HG02571 (cell line): ENCODE measurements around the gene ZBTB21.
"Not testable (repeated sequence)": the region's sequence is repeated elsewhere in the genome, so short reads cannot be mapped to it uniquely, and the experiment has no call there.

ENCODE experiments used
- ATAC-seq: cut with Tn5 transposase; IDR thresholded peaks from one replicate; pipeline ENCODE4 v1.9.1; 2021; ENCODE audit warnings: mild to moderate bottlenecking, moderate library complexity; ENCODE audit not compliant: unreplicated experiment

Gene ZBTB21

DNA sequence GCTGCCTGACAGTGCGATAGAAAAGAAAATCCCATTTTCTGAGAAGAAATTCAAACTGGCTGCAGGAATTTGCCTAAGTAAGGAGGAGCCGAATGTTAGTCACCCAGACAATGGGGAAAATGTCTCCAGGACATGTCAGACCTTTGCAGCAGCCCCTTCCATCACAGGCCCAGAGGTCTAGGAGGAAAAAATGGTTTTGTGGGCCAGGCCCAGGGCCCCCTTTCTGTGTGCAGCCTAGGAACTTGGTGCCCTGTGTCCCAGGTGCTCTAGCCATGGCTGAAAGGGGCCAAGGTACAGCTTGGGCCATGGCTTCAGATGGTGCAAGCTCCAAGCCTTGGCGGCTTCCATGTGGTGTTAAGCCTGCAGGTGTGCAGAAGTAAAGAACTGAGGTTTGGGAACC is 14.6 kb downstream of the ZBTB21 start:
- ATAC-seq: no peak

DNA sequence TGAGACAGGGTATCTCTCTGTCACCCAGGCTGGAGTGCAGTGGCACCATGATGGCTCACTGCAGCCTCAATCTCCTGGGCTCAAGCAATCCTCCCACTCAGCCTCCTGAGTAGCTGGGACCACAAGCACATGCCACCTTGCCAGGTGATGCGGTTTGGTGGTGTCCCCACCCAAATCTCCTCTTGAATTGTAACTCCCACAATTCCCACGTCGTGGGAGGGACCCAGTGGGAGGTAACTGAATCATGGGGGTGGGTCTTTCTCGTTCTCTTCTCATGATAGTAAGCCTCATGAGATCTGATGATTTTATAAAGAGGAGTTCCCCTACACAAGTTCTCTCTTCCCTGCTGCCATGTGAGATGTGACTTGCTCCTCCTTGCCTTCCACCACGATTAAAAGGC is 15.5 kb downstream of the ZBTB21 start:
- ATAC-seq: not testable (repeated sequence)

DNA sequence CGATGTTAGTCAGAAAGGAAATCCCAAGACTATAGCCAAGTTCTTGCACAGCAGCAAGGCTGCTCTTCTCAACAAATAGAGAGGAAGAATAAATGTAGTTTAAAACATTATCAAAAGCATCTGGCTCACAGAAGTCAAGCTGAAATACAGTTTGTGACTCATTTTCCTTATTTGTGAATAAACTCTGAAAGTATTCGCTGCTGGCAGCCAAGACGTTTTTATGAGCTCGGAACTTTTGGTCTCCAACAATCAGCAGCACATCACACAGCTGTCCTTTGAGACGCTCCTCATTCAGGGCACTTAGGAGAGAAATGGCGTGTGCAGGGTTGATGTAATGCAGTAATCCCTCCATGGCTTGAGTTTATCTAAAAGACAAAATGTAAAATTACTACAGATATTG is 16.4 kb downstream of the ZBTB21 start:
- no peak for ATAC-seq

DNA sequence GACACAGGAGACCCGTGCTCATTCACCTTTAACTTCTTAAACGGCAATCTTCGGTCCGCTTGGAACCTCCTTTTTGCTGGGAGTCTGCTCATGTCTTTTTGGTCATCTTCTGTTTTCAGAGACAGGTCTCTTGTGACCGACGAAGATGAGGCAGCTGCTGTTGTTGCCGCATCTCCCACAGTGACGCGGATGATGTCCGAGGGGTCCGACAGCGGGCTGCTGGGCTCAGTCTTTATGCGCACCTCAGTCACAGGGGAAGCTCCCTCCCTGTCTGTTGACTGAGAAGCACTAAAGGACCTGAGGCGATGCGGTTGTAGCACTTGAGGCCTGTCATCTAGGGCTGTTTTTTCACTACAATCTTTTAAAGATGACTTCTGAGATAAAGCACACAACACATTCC is 17.6 kb downstream of the ZBTB21 start:
- no peak for ATAC-seq

DNA sequence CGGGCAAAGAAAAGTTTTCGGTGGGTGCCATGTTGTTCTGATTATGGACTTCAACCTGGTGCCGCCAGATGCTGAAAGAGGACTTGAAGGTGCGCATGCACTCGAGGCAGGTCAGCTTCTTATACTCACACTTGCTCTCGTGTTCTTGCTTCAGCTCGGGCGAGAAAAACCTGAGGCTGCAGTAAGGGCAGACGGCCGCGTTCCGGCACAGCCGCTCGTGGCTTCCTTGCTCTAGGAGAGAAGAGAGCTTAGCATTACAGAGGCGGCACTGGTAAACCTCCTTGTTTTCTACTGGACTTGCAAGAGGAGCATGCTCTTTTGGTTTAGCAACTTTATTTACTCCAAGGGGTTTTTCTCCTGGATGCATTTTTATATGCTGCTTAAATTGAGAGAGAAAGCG is 18.5 kb downstream of the ZBTB21 start:
- ATAC-seq: no peak

DNA sequence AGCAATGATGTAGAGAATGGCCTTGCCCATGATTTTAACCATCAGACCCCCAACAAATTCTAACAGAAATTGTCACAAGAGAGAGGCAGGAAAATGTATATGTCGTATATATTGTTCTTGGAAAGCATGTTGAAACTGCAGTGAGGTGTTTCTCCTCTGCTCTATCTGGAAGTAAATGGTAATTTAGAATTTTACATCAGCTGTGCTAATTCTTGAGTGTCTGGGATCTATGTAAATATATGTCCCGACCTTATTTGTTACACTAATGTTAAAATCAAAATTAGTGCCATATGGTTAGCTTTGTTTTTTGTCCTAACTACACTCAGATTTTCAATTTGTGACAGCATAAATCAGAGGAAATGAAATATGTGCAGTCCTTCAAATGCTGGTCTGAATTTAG is 20.5 kb downstream of the ZBTB21 start:
- ATAC-seq: no peak

DNA sequence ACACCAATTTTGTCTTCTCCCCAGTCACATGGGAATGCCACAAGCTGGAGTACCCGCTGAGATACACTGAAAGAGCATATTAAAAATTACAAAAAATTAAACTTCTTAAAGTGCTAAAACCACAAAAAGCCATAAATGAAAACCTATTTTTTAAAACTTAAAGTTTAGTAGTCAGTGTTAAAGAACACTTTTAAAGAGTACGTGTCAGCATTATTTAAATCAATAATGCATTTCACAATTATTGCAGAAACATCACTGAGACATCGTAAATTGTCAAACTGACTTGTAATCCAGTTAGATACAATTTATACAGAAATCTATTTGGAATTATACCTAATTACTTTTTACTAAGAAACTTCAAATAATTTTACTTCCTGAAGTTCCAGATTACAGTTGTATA is 22.9 kb downstream of the ZBTB21 start:
- no peak for ATAC-seq

DNA sequence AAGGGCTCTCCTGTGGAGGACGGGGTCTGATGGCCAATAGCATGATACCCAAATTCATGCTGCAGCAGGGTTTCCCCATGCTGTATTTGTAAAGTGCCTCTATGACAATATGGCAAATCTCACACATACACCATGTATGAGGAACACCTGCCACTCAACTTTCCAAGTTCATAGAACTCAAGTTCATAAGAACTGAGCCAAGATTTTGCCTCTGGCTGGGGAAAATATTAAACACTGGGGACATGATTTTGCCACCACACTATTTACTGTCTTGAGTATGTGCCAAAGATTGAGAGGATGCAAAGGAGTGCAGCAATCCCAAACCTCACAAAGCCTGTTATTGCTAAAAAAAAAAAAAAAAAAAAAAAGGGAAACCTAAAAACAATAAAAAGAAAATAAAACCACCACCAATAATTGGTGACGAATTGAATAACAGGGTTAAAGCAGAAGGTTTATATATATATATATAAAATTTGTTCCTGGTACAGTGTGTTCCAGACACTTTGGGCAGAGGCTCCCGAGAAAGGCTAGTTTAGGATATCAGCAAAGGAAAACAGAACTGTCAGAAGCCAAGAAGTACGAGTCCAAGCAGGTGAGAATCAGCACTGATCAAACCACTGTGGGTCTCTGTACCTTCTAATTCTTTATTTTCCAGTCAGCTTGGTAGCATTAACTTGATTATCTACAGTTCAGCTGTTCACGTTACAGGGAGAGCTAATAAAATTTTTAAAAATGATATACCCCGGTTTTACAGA is 24.3 kb downstream of the ZBTB21 start:
- no peak for ATAC-seq

DNA sequence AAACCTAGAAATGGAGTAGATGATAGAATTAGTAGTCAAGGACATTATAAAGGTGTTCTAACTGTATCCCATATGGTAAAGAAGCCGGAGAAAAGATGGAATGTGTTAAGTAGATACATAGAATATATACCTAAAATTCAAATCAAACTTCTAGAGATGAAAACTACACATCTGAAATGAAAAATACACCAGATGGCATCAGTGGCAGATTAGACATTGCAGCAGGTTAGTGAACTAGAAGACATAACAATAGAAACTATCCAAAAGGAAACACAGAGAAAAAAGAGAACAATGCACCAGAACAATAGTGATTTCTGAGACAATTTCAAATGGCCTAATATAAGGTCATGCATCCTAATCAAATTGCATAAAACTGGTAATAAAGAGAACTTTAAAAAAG is 26.9 kb downstream of the ZBTB21 start:
- ATAC-seq: no peak

DNA sequence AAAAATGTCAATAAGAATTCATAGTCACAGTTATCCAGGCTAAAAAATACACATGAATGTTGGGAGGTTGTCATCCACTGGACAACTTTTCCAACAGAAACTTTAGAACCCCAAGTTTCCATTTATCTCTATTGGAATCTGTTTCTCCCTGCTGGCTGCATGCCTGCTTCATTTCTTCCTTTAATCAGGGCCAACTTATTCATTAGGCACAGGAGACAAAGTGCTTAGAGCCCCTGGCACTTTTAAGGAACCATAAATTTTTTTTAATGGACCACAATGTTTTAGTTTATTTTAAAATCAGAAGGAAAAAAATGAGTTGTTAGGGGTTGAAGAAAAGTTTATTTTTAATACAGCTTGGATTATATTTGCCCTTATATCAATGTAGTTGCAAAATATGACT is 29.6 kb downstream of the ZBTB21 start:
- ATAC-seq: no peak

DNA sequence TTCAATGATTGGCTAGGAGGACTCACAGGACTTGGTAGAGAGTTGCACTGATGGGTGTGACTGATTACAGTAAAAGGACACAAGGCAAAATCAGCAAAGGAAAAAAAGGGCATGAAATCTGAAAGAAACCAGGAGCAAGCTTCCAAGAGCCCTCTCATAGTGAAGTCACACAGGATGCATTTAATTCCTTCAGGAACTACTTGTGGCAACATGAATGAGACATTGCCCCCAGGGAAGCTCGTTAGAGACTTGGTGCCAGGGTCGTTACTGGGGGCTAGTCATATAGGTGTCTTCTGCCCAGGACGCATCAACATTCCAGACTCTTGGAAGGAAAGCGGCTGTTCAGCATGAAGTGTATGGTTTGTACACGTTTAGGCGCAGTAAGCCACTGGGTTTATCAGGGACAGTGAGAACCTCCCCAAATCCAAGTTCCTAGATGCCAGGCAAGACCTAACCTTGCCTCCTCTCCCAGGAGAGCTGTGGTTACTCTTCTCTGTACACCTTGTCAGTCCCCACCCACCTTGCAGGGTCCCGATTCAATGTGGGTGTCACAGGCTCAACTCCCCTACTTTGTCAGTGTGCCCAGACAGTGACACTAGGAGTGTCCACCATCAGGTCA is 30.3 kb downstream of the ZBTB21 start:
- ATAC-seq: no peak

DNA sequence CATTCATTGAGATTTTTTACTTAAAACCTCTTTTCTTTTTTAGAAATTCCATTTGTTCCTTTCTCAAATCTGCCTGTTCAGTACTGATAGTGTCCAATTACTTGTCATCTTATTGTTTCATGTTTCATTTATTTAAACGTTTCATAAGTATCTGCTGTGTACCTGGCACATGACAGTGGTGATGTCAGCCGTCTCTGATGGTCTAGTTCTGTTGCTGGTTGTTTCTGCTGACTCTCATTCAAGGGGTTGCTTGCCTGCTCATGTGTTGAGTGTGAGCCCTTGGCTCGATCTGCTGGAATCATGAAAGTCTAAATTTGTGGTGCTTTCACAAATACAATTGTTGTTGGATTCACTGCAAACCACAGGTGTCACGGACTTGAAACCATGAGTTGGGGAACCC is 30.8 kb downstream of the ZBTB21 start:
- no peak for ATAC-seq

DNA sequence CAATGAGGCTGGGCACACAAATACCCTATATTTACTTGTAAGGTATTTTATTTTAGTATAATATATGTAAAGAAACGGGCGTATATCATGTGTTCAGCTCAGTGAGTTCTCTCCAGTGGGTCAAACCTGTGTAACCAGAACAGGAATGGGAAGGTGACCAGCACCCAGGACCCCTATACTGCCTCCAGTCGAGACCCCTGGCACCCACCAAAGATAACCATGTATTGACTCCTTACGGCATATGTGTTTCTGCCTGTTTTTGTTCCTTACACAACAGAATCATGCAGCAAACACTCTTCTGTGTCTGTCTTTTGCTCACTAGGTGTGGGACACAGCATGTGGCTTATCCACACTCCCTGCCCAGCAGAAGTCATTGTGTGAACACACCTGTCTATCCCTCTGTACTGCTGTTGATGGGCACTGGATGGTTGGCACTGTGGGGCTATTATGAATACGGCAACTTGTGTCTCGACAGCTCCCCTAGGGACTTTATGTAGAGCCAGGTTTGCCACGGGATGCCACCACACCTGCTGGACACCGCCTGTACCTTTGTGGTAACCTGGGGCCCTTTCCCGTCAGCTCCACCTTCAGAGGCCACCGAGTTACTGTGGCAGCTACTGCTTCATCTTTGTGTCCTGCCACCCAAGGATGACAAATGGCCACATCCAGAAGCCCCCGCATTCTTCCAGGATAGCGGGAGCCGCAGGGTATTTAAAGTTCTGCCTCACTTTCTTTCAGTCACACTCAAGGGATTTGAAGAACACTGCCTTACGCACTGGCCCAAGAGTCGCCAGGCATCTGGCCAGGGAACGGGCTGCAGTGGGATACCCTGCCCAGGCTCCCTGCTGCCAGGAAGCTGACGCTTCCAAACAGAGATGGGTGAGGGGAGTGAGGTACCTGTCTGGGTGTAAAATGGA is 32.9 kb downstream of the ZBTB21 start:
- no peak for ATAC-seq

DNA sequence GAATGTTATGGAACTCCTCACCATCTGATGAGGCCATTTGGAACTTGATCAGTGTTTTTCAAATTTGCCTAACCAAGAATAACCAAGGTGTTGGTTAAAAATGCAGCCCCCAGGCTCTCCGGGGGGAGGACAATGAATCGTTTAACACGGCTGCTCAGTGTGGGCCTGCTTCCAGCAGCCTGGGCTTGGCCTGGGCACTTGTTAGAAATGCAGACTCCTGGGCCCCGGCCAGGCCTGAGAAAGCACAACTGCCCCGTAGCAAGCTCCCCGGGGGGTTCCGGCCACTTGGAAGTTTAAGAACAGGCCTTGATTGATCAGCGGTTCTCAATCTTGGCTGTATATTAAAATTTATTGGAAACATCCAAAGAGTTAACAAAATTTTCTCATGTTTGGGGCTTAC is 33.5 kb downstream of the ZBTB21 start:
- ATAC-seq: no peak

DNA sequence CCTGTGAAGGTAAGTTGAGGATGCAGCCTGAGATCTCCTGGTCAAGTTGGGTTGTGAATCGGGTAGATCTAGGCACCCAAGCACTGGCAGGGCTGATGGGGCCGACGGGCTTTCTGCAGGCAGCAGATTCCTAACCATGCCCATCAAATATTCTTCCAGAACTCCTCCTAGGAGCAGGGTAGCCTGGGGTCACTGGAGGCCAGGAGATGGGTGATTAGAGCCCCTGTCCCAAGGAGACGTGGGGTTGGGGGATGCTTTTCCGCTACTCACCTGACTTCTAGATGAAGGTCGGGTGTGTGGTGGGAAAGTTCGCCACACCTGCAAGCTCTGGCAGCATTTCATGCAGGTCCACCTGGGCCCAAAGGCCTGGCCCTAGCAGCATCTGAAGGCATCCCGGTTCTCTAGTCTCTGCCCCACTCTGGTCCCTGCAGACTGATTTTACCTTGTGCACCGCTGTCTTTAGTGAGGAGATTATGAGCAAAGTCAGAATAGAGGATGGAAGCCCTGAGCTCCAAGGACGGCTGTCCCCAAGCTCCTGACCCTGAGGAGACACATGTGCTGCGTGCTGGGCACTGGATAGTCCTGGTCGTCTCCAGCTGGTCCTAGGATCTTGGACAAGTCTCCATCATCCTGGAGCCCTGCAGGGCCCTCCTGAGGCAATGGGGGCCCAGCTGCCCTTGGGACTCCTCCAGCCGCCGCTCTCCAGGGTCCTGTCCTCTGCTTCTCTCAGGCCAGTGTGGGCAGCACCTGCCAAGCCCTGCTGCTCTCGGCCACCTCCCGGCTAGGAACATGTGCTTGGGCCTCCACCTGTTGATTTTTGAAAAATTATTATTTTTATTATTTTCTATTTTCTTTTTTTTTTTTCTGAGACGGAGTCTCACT is 34.5 kb downstream of the ZBTB21 start:
- ATAC-seq: no peak

DNA sequence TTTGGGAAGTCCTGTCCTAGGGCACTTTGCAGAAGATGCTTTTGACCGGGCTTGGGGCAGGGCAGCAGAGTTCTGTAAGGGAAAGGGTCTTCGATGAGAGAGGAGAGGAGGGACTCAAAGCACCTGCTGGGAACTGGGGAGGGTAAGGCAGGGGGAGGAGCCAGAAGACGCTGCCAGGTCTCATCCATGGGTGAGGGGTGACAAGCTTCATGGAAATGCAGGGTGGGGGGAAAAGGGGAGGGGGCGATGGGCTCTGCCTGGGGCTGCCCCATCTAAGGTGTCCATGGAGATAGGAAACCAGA is 35.5 kb downstream of the ZBTB21 start:
- ATAC-seq: no peak

DNA sequence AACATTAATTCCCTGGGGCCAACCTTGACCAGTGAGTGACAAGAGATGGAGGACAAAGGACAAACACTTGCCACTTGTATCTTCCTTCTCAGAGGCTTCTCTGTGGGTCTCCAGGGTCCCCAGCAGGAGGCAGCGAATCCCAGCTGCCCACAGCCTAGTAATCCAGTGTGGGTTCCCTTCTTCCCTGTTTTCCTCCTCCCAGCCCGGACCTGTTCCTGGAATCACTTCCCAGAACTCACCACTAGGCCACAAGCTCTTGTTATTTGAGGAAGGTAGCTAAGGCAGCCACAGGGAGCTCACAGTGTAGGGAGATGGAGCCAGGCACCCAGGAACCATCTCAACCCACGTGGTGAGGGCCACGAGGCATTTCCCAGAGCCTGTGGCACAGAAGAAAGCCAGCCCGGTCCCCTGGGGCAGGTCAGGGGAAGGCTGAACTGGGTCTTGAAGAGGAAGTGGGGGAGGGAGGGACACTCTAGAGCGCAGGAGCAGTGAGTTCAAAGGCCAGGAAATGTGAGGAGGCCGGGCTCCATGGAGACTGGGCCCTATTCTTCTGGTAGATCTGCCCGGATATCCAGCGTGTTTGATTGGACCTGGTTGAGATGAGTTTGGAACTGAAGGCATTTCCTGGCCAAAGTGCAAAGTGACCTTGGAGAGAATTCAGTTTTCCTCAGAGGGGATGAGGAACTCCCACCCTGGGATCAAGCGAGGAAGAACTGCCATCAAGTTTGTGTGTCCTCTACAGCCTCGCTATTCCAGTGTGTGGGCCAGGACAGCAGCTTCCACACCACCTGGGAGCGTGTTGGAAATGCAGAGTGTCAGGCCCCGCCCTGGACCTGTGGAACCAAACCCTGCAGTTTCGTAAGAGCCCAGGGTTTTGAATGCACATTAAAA is 36.1 kb downstream of the ZBTB21 start:
- no peak for ATAC-seq

DNA sequence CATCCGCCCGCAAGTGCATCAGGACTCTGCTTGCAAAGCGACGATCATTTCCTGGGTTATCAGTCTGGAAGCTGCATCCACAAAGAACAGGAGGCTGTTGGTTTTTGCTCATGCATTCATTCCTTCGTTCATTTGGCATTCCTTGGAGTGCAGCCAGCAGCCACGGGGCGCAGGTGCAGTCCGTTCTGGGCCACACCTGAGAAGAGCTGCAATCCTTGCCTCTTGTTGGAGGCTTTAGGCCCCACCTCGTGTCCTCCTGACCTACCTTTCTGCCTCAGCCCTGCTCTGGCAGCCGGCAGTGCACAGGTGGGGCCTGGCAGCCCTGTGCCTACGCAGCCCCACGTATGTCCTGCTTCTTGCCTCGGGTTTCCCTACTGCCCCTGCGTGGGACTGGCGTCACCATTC is 36.7 kb downstream of the ZBTB21 start:
- no peak for ATAC-seq

DNA sequence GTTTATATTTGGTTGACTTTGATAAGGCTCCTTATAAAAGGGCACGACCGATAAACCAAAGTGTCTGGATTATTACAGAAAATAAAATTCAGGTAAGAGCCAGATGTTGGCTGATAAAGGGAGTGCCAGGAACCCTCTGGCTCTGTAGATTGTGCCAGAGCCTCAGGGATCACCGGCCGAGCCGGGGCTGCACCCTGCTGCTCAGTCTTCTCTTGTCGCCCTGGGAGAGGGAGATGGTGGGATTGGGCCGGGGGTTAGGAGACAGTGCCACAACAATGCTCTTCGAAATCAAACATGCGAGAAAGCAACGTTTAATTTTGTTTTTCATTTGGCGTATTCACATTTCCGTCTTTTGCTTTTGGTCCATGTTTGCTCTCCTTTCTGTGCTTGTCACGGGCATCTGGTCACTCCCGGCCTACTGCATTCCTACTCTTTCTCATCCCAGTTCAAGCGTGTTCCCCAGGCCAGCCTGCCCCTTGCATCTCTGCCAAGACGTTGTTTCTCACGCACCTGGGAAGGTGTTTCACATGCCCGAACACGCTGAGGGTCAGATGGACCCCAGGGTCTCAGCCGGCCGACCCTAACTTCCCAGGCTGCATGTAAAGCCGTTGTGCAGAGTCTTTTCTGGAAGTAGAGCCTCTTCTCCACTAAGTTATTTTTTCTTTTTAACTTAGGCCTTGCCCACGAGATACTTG is 37.5 kb downstream of the ZBTB21 start:
- ATAC-seq: no peak
